HG03060 (cell line): ENCODE results near the gene SRPK1.

Experiments
- ATAC-seq: cut with Tn5 transposase; IDR thresholded peaks from one replicate; pipeline ENCODE4 v1.9.1; 2021; ENCODE audit warnings: low read depth, moderate number of reproducible peaks; ENCODE audit not compliant: unreplicated experiment

Gene SRPK1

DNA sequence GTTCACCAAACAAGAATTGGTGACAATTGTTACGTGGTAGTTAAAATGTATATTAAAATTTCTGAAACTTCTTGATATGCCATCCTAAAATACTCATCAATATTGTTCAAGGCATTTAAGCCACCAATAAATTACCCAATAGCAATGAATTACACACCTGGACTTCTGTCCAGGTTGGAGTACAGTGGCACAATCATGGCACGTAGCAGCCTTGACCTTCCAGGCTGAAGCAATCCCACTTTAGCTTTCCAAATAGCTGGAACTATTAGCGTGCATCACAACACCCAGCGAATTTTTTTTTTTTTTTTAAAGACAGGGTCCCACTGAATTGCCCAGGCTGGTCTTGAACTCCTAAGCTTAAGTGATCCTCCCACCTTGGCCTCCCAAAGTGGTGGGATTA is 17.2 kb downstream of the SRPK1 start:
- no peak for ATAC-seq

DNA sequence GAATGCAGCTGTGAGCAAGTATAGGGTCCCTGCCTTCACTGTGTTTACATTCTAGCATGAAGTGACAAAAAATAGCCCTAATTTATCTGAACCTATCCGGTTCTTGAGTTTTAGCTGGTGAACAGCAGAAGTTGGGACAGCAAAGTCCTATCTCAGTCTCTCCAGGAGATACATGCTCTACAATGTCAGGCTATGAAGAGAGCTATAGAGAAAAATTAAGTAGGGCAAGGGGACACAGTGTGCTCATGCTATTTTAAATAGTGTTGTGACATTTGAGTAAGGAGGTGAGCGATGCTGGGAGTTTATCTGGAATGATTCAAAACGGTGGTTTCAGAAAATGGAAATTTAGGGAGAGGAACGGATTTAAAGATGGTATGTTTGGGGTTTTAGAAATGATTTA is 20.4 kb downstream of the SRPK1 start:
- no peak for ATAC-seq

DNA sequence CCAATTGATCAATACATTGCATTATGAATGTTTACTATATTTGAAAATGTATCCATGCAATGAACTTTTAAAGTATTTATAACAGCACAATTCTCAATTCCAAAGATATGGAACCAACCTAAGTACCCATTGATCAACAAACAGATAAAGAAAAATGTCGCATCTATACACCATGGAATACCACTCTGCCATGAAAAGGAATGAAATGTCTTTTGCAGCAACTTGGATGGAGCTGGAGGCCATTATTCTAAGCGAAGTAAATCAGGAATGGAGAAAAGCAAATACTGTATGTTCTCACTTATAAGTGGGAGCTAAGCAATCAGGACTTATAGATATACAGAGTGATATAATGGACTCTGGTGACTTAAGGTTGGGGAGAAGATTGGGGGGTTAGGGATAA is 22.9 kb downstream of the SRPK1 start:
- no peak for ATAC-seq

DNA sequence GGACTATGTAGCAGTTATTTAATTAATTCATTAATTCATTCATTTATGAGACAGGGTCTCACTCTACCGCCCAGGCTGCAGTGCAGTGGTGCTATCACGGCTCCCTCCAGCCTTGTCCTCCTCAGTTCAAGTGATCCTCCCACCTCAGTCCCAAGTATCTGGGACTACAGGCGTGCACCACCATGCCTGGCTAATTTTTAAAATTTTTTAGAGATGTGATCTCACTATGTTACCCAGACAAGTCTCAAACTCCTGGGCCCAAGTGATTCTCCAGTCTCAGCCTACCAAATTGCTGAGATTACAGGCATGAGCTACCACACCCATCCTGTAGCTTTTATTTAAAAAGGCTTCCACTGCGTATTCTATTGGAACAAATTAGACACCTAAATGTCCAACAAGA is 23.4 kb downstream of the SRPK1 start:
- ATAC-seq: no peak

DNA sequence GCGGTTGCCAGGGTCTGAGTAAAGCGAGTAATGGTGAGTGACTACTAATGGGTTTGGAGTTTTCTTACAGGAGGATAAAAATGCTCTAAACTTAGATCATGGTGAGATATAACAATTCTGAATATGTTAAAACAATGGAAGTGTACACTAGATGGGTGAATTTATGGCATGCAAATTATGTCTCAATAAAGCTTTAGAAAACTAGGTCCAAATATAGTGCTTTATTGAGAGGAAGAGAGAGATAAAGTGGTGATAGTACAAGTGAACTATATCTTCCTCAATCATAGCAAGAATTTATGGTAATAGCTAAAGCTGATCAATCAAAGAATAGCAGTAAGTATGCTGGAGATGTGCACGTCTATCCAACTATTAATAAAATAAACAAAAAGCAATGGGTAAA is 23.9 kb downstream of the SRPK1 start:
- ATAC-seq: no peak

DNA sequence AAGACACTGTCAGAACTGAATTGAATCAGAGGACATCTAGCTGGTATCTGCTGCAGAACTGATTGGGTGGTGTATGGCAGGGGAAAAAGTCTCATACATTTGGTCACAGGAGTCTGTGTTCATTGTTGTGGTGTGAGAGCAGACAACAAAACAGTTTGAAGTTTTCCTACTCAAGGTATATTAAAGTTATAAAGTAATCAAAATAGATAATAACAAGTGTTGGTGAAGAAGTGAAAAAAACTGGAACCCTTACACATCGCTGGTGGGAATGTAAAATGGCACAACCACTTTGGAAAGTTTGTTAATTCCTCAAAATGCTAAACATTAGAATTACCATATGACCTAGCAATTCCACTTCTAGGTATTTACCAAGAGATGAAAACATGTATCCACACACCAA is 24.7 kb downstream of the SRPK1 start:
- ATAC-seq: no peak

DNA sequence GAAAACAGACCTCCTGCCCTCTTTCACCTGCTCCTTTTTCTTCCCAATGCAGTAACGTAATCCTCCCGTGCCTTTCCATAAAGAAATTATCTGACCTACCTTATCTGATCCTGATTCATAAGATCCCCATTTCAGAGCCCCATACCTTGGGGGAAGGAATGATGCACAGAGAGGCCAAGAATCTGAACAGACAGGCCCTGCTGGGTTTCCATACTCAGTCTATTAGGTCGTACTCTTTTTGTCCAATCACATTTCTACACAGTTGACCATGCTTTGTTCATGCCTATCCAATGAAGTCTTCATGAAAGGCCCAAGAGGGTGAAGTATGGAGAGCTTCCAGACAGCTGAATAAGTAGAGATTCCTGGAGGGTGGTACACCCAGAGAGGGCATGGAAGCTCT is 25.3 kb downstream of the SRPK1 start:
- no peak for ATAC-seq

DNA sequence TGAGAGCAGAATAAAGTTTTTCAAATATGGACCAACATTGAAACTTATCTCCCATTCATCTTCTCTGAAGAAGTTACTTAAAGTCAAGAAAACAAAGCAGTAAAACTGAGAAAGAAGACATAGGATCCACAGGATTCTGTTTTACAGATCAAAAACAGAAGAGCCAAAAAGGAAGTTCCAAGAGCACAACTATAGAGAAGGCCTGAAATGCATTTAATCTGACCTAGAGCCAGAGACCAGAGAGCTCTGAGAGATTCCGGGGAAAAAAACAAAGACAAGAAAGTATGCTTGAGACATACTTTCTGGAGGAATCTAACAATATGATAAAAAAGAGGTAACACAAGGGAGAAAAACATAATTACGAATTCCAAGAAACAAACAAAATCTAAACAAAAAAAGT is 26.1 kb downstream of the SRPK1 start:
- no peak for ATAC-seq

DNA sequence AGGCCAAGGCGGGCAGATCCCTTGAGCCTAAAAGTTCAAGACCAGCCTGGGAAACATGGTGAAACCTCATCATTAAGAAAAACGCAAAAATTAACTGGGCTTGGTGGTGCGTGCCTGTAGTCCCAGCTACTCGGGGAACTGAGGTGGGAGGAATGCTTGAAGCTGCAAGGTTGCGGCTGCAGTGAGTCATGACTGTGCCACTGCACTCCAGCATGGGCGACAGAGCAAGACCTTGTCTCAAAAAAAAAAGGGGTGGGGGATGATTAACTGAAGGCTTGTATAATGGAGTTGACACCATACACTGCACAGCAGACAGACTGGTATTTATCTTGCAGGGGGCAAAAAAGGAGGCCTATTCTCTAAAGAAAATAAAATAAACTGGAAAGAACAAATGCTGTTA is 27.7 kb downstream of the SRPK1 start:
- no peak for ATAC-seq

DNA sequence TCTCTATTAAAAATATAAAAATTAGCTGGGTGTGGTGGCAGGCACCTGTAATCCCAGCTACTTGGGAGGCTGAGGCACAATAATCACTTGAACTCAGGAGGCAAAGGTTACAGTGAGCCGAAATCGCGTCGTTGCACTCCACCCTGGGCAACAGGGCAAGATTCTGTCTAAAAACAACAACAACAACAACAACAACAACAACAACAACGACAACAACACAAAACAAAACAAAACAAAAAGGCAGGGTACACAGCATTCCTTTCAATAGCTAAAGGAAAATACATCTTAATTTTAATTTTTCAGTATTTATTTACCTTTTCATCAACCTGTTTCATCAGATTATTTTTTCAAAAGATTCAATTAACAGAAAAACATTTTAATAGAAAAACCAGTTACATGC is 28.4 kb downstream of the SRPK1 start:
- ATAC-seq: no peak

DNA sequence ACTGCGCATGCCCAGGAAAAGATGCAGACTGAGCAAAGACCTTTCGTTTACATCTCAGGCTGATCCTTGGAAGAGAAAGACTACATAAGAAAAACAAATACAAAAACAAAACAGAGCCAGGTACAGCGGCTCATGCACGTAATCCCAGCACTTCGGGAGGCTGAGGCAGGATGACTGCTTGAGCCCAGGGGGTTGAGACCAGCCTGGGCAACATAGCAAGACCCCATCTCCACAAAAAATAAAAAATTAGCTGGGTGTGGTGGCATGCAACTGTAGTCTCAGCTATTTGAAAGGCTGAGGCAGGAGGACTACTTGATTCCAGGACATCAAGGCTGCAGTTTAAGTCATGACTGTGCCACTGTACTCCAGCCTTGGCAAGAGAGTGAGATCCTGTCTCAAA is 41.7 kb downstream of the SRPK1 start:
- no peak for ATAC-seq

DNA sequence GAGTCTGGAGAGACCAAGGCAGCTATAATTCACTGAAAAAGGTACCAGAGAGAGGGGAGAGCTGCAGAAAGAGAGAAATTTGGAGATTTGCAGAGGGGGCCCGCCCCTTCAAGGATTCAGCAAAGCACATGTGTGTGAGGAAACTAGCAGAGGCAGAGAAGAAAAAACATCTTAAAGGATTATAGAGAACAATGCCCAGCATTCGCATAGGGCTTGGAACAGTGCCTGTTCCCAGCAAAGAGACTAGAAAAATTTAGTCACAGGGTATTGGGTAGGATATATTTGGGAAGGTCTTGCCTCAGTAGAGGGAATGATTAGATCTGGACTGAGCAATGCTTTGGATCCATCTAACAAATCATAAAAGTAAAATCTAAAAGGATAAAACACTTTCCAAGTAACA is 44.0 kb downstream of the SRPK1 start:
- no peak for ATAC-seq

DNA sequence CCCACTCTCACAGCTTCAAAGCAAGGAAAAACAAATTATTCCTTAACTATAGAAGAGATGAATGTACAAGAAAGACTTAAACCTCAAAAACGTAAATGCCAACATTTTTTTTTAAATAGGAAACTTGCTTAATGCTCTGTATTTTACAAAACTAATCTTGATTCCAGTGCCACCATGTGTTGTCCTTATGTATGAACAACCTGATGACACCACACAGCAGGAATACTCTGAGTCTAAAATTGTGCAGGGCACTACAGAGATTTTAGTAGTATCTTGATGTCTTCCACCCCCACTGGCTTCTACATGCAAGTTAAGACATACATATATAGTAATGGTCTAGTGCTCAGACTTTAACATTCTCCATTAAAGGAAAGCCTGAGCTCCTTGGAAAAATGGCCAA is 46.2 kb downstream of the SRPK1 start:
- no peak for ATAC-seq

DNA sequence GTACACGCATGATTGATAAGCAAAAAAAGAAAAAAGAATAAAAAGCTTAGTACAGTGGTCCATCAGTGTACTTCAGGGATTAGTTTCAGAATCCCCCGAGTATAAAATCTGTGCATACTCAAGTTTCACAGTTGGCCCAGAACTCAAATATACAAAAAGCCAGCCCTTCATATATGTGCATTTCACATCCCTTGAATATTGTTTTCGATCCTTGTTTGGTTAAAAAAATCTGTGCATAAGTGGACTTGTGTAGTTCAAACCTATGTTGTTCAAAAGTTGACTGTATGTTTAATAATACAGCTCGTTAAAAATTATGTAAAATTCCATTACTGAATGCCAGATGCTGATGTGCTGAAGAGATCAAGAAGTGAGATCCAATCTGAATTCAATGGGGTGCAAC is 61.5 kb downstream of the SRPK1 start:
- ATAC-seq: no peak

DNA sequence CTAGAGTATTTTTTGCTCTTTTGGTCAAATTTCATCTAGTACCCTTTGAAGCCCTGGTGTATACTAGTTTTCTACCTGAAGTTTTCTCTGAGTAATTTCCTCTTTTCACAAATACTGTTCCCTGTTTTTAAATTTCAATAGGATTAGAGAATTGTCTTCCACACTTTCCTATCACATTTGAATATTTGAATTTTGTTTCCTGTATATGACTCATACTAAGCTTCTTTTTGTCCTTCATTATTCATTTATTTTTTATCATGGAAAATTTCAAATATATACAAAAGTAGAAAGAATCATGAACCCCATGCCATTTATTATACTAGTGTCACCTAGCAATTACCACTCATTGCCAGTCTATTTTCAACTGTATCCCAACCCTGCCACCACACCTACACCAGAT is 63.0 kb downstream of the SRPK1 start:
- no peak for ATAC-seq

DNA sequence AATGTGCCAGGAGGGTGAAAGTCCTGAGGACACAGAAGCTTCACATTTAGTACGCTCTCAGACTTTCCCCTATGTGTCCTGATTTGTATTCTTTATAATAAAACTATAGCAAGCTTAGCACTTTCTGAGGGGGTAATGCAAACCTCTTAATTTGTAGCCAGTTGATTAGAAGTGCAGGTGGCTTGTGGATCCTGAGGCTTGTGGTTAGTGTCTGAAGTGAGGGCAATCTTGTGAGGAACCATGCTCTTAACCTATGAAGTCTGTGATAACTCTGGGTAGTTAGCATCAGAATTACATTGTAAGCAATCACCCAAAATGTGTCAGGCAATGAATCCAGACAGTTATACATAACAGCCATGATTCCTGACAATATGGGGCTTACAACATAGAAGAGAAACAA is 64.6 kb downstream of the SRPK1 start:
- ATAC-seq: no peak

DNA sequence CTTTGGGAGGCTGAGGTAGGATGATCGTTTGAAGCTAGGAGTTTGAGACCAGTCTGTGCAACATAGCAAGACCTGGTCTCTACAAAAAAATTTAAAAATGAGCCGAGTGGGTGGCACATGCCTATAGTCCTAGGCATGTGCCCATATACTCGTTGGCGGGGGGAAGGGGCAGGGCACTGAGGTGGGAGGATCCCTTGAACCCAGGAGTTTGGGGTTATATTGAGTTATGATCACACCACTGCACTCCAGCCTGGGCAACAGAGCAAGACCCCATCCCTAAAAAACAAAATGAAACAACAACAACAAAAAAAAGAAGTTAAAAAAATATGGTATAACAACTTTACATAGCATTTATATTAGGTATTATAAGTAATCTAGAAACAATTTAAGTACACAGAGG is 67.9 kb downstream of the SRPK1 start:
- no peak for ATAC-seq

DNA sequence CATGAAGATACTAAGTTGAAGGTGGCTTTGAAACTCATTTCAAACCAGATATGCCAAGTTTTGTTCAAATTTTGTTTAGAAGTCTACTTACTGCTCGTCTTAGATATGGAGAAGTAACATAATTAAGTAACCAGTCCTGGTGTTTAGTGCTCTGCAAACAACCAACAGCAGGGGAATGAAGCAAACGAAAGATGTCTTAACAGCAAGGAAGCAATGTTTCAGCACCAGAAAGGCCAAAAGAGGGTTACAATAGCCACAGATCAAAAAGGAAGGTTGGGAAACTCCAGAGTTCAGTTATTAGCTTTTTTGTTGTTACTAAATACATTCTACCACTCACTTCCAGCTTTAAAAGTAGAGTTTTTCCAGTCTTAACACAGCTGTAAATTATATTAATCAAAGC is 70.7 kb downstream of the SRPK1 start:
- ATAC-seq: no peak

DNA sequence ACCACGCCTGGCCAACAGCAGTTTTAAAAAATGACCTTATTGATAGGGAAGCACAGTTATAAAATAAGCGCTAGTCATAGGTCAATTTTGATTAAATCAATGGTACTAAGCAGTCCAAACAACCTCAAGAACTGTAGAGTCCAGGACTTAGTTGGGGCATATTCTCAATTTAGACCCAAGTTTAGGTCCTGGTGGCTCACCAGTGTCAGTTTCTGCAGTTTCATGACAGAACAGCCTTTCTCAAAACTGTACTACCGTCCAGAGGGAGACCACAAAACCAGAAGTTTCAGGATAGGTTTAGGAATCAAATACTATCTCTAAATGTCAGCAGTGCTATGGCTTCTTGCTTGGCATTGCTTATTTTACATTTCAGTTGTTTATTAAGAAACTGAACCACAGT is 76.6 kb downstream of the SRPK1 start:
- no peak for ATAC-seq

DNA sequence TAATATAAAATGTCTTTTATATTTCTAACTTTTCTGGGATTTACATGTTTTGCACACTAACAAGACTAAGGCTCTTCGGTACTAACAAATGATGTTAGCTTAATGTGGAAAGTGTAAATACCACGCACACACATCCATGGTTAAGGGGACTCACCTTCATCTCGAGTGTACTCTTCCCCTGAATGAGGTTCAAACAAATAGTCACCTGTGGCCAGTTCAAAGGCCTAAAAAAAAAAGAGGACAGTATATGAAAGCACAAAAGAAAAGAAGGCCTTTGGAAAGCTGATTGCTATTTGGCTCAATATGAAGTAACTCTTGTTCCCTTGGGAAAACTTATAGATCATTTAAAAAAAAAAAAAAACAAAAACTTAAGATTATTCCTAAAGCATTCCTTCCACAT is 78.5 kb downstream of the SRPK1 start:
- no peak for ATAC-seq

DNA sequence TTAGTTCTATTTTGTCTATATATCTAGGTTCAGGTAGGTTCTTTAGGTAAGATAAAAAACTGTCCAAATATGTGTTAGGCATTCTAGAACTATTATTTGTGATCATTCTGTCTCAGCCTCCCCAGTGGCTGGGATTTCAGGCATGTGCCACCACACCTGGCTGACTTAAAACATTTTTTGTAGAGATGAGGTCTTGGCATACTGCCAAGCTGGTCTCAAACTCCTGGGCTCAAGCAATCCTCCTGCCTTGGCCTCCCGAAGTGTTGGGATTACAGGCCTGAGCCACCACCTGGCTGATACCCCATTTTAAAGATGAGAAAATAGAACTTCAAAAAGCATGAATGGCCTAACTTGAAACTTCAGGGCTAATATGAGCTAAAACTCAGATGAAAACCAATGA is 81.9 kb downstream of the SRPK1 start:
- no peak for ATAC-seq

DNA sequence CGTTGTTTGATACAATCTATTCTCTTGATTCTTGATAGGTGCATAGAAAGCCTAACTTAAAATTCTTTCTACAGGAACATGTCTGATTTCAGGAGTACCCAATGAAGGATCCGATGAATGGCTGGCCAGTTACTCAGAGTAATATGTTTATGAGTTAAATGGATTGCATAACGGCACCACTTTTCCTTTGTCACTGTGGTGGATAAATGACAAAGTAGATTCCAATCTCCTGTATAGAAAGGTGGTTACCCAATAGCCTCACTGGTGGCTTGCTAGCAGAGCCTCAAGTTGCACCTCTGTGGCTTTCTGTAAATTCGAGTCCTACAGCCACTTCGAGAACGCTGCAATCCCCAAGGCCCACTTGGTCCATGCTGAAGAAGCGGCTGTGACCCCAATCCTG is 87.4 kb downstream of the SRPK1 start:
- no peak for ATAC-seq

DNA sequence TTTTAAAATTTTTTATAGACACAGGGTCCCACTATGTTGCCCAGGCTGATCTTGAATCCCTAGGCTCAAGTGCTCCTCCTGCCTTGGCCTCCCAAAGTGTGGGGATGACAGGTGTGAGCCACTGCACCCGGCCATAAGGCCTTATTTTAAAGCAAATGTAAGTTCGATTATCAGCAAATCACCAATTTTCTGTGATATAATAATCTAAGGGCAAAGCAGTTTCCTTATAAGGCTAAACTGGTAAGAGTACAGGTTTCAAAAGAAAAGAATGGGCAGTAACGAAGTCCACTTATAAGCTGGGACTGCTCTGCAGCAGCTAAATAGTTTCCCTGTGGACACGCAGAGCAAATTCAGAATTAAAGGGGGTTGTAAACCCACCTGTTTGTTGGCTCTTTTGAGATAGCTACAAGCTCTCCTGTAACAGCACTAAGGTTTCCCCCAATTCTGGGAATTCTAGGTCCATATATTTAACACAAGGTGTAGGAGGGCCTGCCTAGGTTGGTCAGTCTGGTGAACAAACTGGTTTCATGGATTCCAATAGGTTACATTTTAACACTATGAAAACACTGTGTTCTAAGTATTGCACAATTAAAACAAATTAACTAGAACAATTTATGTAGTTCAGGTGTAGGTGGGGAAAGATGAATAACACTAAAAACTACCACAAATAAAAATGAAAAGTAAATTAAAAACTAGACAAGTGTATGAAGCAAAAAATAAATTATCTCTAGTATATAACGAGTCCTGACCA is 89.5 kb downstream of the SRPK1 start:
- no peak for ATAC-seq
